Fibroblast of lung (primary cell): Measurements from ENCODE around the gene SUPT3H.

Experiments used
- EZH2 ChIP-seq: IDR thresholded peaks from 2 replicates; pipeline ENCODE4 v1.5.1; 2012; ENCODE audit warnings: low read length, control low read depth, mild to moderate bottlenecking; ENCODE audit errors: missing control alignments
- TF ChIP-seq, protein P1 (sequence below), 2 donors: IDR thresholded peaks in 1 of 2; conservative IDR thresholded peaks in 1 of 2; 1 replicate in 1 of 2; 2 replicates in 1 of 2; pipeline ENCODE4 v1.5.1; 2011 to 2012; ENCODE audit warnings: low read length in 2 of 2, control low read depth in 1 of 2, inconsistent platforms in 1 of 2, low read depth in 1 of 2, mild to moderate bottlenecking in 1 of 2

DNA sequence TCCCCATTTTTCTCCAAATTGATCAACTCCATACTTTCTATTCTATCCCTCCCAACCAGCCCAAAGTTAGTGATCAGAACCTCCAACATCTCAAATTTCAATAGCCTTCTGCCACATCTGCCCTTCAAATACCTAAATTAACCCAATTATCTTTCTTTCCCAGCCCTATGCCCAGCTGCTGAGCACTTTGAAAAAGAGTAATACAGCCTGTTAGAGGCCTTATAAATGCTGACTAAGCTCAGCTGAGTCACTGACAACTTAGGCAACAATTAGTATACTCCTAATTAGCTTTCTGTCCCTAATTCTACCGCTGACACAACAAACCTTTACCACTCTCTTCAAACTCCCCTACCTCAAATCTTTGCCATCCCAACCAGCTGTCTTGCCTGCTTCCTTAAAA lies 26.1 kb downstream of the SUPT3H start:
- TF ChIP-seq, protein P1, sequence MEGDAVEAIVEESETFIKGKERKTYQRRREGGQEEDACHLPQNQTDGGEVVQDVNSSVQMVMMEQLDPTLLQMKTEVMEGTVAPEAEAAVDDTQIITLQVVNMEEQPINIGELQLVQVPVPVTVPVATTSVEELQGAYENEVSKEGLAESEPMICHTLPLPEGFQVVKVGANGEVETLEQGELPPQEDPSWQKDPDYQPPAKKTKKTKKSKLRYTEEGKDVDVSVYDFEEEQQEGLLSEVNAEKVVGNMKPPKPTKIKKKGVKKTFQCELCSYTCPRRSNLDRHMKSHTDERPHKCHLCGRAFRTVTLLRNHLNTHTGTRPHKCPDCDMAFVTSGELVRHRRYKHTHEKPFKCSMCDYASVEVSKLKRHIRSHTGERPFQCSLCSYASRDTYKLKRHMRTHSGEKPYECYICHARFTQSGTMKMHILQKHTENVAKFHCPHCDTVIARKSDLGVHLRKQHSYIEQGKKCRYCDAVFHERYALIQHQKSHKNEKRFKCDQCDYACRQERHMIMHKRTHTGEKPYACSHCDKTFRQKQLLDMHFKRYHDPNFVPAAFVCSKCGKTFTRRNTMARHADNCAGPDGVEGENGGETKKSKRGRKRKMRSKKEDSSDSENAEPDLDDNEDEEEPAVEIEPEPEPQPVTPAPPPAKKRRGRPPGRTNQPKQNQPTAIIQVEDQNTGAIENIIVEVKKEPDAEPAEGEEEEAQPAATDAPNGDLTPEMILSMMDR (conservative IDR thresholded peaks at IDR 0.05 in 1 of 2, IDR thresholded peaks at IDR 0.05 in 1 of 2; ENCODE audit: low read depth in 1 of 2, low read length in 2 of 2) = no peak
- no peak for TF ChIP-seq EZH2
